ENCODE measurements around the gene GOLGA8J. TPM values are rescaled to one million over a fixed set of nuclear protein-coding genes. Genes with fewer than 3 reads are reported as not detected.

GOLGA8J gene
- total and polyA plus RNA-seq, 2 of the 4 experiments (the other 2 are of a cell fraction), result not detected

DNA sequence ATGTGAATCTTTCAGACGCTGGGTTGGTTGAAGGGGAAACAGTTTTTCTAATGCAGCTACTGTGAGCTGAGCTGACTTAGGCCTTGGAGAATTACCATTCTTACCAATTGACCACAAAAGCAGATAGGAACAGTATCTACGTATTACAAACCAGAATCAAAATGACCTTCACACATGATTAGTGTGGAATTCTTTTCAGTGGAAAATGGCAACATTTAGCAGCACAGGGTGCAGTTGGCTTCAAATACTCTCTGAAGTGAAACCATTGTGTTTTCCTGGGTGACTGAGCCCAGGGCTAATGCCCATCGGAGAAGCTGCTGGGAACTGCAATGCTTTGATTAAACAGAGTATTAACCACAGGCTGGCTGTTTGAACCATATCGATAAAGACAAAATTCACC lies 40.2 kb upstream of the GOLGA8J start:
- no peak overlapping the region for H3K18ac ChIP-seq (ENCODE audit: low read depth, low read length)
- no peak overlapping the region for H2BK20ac ChIP-seq (ENCODE audit: low read depth, low read length)
- no peak overlapping the region for H3K56ac ChIP-seq (ENCODE audit: extremely low read depth, insufficient read depth, low read length)
- no peak overlapping the region for H2AK9ac ChIP-seq (replicated peaks; ENCODE audit: low read depth, low read length, poor library complexity)
- H3K9me1 ChIP-seq (ENCODE audit: insufficient read depth, low read length), result no peaks in the 10 kb centered on the region
- H3K9me3 ChIP-seq (ENCODE audit: control insufficient read depth, insufficient read depth, low read length), result 0 out of 2 replicates have a peak, but pooled peaks cover 2% of the 10 kb centered on the region
- H4K5ac ChIP-seq (ENCODE audit: low read depth, low read length), result no peak overlapping the region
- dilution Hi-C loops (cut with HindIII; ENCODE audit: low sequenced_read_pairs, unreplicated experiment), result no loop called here
- BruUV-seq (replicated peaks), result no TSS peak
- intact Hi-C loops (cut with micrococcal nuclease), result loop anchor here (2.0 kb wide), 1 partner anchor 292 kb away; no protein-coding TSS in a partner anchor
- H3K27ac ChIP-seq (ENCODE audit: insufficient read depth, low read length), result no peak overlapping the region
- no peak overlapping the region for H2AK5ac ChIP-seq (ENCODE audit: low read depth, low read length)
- TF ChIP-seq SMC3 (IDR thresholded peaks at IDR 0.05; ENCODE audit: low read depth, low read length) (no peak), MAFK (IDR thresholded peaks at IDR 0.05; ENCODE audit: low read depth, low read length) (no peak), CEBPB (IDR thresholded peaks at IDR 0.05; ENCODE audit: low read depth, low read length) (no peak), RAD21 (IDR thresholded peaks at IDR 0.05; ENCODE audit: low read length) (no peak), FOS (IDR thresholded peaks at IDR 0.05; ENCODE audit: low read depth, low read length) (no peak), MXI1 (IDR thresholded peaks at IDR 0.05; ENCODE audit: borderline replicate concordance, low read depth, low read length) (no peak), MAZ (IDR thresholded peaks at IDR 0.05; ENCODE audit: borderline replicate concordance, low read depth, low read length) (no peak), RFX5 (IDR thresholded peaks at IDR 0.05; ENCODE audit: low read depth, low read length) (no peak), NFE2L2 (IDR thresholded peaks at IDR 0.05; ENCODE audit: low read depth, low read length) (no peak)
- TF ChIP-seq, protein P1, sequence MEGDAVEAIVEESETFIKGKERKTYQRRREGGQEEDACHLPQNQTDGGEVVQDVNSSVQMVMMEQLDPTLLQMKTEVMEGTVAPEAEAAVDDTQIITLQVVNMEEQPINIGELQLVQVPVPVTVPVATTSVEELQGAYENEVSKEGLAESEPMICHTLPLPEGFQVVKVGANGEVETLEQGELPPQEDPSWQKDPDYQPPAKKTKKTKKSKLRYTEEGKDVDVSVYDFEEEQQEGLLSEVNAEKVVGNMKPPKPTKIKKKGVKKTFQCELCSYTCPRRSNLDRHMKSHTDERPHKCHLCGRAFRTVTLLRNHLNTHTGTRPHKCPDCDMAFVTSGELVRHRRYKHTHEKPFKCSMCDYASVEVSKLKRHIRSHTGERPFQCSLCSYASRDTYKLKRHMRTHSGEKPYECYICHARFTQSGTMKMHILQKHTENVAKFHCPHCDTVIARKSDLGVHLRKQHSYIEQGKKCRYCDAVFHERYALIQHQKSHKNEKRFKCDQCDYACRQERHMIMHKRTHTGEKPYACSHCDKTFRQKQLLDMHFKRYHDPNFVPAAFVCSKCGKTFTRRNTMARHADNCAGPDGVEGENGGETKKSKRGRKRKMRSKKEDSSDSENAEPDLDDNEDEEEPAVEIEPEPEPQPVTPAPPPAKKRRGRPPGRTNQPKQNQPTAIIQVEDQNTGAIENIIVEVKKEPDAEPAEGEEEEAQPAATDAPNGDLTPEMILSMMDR (conservative IDR thresholded peaks at IDR 0.05; ENCODE audit: low read depth, low read length), result no peak
- TF ChIP-seq, protein P2, sequence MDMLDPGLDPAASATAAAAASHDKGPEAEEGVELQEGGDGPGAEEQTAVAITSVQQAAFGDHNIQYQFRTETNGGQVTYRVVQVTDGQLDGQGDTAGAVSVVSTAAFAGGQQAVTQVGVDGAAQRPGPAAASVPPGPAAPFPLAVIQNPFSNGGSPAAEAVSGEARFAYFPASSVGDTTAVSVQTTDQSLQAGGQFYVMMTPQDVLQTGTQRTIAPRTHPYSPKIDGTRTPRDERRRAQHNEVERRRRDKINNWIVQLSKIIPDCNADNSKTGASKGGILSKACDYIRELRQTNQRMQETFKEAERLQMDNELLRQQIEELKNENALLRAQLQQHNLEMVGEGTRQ (IDR thresholded peaks at IDR 0.05; ENCODE audit: low read depth, low read length), result no peak
- TF ChIP-seq, protein P3, sequence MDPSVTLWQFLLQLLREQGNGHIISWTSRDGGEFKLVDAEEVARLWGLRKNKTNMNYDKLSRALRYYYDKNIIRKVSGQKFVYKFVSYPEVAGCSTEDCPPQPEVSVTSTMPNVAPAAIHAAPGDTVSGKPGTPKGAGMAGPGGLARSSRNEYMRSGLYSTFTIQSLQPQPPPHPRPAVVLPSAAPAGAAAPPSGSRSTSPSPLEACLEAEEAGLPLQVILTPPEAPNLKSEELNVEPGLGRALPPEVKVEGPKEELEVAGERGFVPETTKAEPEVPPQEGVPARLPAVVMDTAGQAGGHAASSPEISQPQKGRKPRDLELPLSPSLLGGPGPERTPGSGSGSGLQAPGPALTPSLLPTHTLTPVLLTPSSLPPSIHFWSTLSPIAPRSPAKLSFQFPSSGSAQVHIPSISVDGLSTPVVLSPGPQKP (IDR thresholded peaks at IDR 0.05; ENCODE audit: borderline replicate concordance, low read depth, low read length), result no peak
- H3K4ac ChIP-seq (ENCODE audit: low read depth, low read length), result no peak overlapping the region
- H3K79me1 ChIP-seq (ENCODE audit: low read depth in 1 of 2, low read length in 2 of 2), result no peaks in the 10 kb centered on the region
- POLR2A ChIA-PET (ENCODE audit: unreplicated experiment), result interaction anchor here (0.5 kb wide), 1 partner anchor 451 kb away, joined by 5 read pairs; no protein-coding TSS in a partner anchor
- H2BK15ac ChIP-seq (ENCODE audit: low read depth, low read length), result no peak overlapping the region
- H4K91ac ChIP-seq (ENCODE audit: insufficient read depth, low read depth, low read length), result no peak overlapping the region
- no peak overlapping the region for H2BK120ac ChIP-seq (ENCODE audit: low read depth, low read length)
- in situ Hi-C loops (cut with MboI; ENCODE audit: low sequenced_read_pairs), result no loop called here
- no peak overlapping the region for H3K9ac ChIP-seq (ENCODE audit: low read depth, low read length)
- DNase-seq (peak; percentile 19), ATAC-seq (ENCODE audit: low read depth) (peak; percentile 44)
- no peak overlapping the region for H3K4me3 ChIP-seq (ENCODE audit: insufficient read depth, low read depth, low read length)
- H2AFZ ChIP-seq (replicated peaks; ENCODE audit: low read length, poor library complexity), result no peak overlapping the region
- H3K4me2 ChIP-seq (ENCODE audit: low read depth, low read length), result peak overlapping the region; percentile 20; the same call in 1 of the 2 replicates
- no peaks in the 10 kb centered on the region for H3K4me1 ChIP-seq (ENCODE audit: control insufficient read depth, insufficient read depth, low read length)
- no CpG with 5 or more reads among the region's 4 CpGs for WGBS, 2 experiments (ENCODE audit: extremely low coverage in 2 of 2, insufficient read length in 1 of 2)
- no peak overlapping the region for H3K23ac ChIP-seq (ENCODE audit: low read depth, low read length)
- no peak overlapping the region for H2BK5ac ChIP-seq (ENCODE audit: low read depth, low read length, poor library complexity, severe bottlenecking)
- H3K27me3 ChIP-seq (ENCODE audit: control insufficient read depth, insufficient read depth, low read length), result peaks cover 6% of the 10 kb centered on the region
- CTCF ChIA-PET, result interaction anchor here (0.8 to 1.4 kb wide), 2 partner anchors 222 to 284 kb away, joined by 3 to 4 read pairs; no protein-coding TSS in a partner anchor
- H3K14ac ChIP-seq (replicated peaks; ENCODE audit: low read depth, low read length), result no peak overlapping the region
- H3K36me3 ChIP-seq (ENCODE audit: control insufficient read depth, insufficient read depth, low read length), result no peaks in the 10 kb centered on the region
- H4K8ac ChIP-seq (ENCODE audit: low read depth in 2 of 2, low read length in 2 of 2), result no peak overlapping the region
- H4K20me1 ChIP-seq (ENCODE audit: insufficient read depth, low read length), result no peaks in the 10 kb centered on the region

Measured in IMR-90 (cell line).